ENCODE data around the gene HSP90AA1.
"Not testable (repeated sequence)": the region's sequence is repeated elsewhere in the genome, so short reads cannot be mapped to it uniquely, and the experiment has no call there.

Gene HSP90AA1

DNA sequence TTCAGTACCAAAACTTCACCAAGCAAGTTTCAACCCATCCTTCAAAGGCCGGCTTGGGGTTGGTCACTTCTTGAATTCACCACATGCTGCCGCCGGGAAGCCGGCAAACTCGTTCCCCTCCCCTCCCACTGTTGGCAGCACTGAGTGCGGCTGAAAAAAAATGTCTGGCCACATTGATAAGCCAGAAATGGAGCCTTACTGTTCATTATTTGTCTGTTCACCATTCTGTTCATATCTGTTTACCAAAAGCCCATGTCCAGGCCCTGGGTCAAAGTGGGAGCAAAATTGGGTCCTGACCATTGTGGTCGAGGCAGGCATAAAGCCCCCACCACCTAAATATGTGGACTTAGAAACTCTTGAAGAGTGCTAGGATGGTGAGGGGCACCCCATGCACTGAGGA is 7.3 kb upstream of the HSP90AA1 start:
- DNase-seq (ENCODE audit: low spot score): no peak

- no peak for DNase-seq (ENCODE audit: low spot score)
Observed at GRCh38 chr14:102092806-102093205, 6.0 kb upstream of the HSP90AA1 start.

DNA sequence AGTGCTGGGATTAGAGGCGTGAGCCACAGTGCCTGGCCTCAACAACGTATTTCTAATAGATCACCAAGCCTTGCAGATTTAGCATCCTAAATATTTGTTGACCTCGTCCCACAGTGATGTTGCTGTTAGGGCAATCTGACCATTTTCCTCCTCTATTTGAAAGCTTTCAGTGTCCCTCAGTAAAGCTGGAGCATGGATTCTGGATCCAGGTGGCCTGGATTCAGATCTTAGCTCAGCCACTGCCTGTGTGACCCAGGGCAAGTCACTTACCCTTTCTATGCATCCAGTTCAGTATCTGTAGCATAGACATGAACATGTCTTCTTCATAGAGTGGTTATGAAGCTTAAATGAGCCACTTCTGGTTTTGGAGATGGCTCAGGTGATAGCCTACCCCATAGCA is 3.9 kb upstream of the HSP90AA1 start:
- no peak for DNase-seq (ENCODE audit: low spot score)

GRCh38 chr14:102089621-102090343 is 2.9 kb upstream of the HSP90AA1 start:
- DNase-seq (ENCODE audit: low spot score): no peak

DNA sequence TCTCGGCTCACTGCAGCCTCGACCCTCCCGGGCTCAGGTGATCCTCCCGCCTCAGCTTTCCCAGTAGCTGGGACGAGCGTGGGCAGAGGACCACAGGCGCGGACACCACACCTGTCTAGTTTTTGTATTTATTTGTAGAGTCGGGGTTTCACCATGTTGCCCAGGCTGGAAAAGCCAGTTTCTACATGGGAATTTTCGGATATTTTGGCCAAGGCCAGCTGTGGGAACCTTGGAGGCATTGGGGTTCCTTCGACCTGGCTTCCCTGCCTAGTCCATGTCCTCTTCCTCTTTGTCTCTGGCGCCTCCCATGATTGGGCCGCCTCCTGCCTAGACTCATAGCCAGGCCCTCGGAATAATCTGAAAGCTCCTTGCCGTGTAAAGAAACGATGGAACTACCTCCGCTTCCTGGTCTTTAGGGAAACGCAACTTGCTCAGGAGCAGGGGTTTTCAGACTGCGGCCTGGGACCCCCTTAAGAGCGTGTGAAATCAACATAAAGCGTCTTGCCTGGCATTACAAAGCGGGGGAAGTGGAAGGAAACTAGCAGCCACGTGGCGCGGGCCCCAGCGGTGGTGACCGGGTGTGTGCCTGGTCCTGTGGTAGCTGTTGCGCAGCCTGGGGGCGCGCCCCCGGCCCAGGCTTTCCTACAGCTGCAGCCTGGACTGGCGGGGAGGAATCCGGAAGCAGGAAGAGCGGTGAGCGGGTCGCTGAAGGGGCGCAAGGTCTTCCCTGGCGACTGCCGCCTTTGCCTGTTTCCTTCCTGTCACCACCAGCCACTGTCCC is 1.4 kb upstream of the HSP90AA1 start:
- DNase-seq (ENCODE audit: low spot score): no peak

DNA sequence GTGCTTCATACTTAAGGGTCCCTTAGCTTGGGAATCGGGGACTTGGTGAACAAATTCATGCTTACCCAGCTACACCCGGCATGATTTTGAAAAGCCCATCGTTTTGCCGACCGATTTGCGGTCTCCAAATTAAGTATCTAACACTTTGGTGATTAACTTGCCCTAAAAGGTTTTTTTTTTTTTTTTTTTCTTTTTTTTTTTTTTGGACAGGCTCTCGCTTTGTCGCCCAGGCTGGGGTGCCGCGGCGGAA is 843 bp upstream of the HSP90AA1 start:
- no peak for DNase-seq (ENCODE audit: low spot score)

DNA sequence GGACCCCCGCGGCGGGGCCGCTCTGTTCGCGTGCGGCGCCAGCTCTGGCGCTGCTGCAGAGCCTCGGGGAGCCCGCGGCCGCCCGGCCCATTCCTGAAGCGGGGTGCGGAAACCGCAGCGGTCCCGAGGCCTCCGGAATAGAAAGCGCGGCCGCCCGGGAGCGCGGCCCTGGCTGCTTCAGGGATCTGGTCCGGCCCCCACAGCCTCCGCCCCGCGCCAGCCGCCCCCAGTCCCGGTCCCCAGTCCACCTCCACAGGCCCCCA is 204 bp downstream of the HSP90AA1 start:
- DNase-seq (ENCODE audit: low spot score): no peak

DNA sequence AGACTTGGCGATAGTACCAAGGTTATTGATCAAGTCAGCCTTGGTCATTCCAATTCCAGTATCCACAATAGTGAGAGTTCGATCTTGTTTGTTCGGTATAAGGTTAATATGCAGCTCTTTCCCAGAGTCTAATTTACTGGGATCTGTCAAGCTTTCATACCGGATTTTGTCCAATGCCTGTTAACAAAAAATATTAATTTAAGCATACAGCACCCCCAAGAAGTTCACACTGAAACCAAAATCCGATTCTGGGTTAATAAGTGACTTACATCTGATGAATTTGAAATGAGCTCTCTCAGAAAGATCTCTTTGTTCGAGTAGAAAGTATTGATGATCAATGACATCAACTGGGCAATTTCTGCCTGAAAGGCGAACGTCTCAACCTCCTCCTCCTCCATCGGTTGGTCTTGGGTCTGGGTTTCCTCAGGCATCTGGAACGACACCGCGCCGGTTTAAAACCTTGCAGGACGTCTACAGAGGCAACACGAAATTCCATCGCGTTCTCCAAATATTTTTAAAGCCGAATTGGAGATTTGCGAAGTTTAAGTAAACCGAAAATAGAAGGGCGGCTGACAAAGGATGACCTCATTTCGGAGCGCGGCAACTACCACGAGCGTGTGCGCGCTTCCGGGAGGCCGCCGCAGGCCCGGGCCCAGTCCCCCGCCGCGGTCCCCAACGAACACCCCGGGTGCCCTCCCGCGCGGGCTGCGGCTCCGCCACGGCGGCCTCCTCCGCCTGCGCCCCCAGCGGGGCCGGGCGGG is 716 bp downstream of the HSP90AA1 start:
- no peak for DNase-seq (ENCODE audit: low spot score)

- DNase-seq (ENCODE audit: low spot score): no peak
Observed at GRCh38 chr14:102085488-102085887, 1.4 kb downstream of the HSP90AA1 start.

GRCh38 chr14:102084931-102085330 is 1.9 kb downstream of the HSP90AA1 start:
- DNase-seq (ENCODE audit: low spot score): no peak

DNA sequence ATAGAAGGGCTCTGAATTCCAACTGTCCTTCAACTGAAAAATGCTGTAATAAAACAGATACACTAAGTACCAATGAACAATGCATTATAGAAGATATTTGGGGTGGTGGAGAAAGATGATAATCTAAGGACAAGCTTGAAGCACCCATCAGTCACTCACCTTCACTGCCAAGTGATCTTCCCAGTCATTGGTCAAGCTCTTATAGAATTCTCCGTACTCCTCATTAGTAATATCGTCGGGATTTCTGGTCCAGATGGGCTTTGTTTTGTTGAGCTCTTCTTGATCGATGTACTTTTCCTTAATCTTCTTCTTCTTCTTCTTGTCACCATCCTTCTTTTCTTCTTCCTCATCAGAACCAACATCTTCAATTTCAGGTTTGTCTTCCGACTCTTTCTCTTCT is 2.3 kb downstream of the HSP90AA1 start:
- DNase-seq (ENCODE audit: low spot score): not testable (repeated sequence)

DNA sequence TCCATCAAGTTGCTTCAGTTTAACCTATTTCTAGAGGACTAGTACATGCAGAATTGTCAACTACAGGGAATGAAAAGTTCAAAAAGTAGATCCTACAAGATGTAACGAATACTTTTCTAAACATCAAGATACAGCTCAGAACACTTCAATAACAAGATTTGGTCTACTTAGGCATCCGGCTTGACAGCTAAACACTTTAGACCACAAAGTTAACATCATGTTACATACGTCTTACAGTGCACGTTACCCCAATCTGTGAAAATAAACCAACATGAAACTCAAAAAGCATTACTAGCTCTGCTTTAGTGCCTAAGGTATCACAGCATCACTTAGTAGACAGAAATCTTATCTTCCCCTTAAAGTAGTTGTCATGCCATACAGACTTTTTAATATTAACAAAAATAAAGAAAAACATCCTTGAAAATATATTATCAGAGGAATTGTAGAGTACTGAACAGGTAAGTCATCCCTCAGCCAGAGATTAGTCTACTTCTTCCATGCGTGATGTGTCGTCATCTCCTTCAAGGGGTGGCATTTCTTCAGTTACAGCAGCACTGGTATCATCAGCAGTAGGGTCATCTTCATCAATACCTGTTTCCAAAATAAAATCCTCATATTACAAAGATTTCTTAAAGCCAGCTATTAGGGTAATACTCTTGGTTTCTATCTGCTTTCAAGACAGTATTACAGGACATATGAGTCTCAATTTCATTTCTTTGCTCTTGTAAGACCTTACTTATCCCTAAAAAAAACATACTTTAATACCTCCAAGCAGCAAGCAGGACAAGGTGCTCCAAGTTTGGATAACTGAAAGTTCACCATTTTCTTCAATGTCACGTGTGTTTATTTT is 5.4 kb downstream of the HSP90AA1 start:
- no peak for DNase-seq (ENCODE audit: low spot score)

GRCh38 chr14:102080183-102081080 is 6.4 kb downstream of the HSP90AA1 start:
- no peak for DNase-seq (ENCODE audit: low spot score)

DNA sequence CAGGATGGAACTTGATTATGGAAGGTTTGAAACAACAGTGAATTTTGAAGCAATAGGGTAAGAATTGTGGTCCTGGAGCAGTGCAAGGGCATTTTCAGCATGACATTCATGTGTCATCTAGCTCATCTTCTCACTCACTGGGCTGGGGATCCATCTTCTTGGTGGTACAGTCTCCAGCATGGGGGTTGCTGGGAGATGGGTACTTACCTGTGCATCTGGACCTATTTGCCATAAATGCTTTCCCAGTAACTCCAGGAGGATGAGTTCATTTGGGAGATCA is 7.2 kb downstream of the HSP90AA1 start:
- no peak for DNase-seq (ENCODE audit: low spot score)

- DNase-seq (ENCODE audit: low spot score): no peak
Observed at GRCh38 chr14:102078831-102079699, 7.8 kb downstream of the HSP90AA1 start.

DNA sequence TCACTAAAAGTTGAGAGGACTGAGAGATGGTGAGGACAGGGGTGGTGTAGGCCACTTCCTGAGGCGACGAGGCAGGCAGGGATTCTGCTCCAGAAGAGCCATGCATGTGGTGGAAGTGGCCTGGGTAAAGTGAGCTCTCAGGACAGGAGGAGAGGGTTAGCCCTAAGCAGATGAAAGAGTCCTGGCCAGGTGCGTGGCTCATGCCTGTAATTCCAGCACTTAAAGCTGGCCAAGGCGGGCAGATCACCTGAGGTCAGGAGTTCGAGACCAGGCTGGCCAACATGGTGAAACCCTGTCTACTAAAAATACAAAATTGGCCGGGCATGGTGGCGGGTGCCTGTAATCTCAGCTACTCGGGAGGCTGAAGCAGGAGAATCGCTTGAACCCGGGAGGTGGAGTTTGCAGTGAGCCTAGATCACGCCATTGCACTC is 8.5 kb downstream of the HSP90AA1 start:
- DNase-seq (ENCODE audit: low spot score): not testable (repeated sequence)

DNA sequence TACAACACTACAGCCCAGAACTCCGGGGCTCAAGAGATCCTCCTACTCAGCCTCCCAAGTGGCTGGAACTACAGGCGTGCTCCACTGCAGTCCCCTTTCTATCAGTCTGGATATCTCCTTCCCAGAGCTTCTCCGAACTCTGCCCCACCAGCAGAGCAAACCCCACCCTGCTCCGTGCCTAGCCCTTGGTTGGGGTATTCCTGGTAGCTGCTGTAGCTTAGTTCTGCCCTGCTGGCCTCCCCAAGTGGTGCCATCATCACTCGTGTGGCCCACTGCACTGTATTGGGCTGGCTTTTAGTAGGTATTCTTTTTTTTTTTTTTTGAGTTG is 9.5 kb downstream of the HSP90AA1 start:
- DNase-seq (ENCODE audit: low spot score): no peak

DNA sequence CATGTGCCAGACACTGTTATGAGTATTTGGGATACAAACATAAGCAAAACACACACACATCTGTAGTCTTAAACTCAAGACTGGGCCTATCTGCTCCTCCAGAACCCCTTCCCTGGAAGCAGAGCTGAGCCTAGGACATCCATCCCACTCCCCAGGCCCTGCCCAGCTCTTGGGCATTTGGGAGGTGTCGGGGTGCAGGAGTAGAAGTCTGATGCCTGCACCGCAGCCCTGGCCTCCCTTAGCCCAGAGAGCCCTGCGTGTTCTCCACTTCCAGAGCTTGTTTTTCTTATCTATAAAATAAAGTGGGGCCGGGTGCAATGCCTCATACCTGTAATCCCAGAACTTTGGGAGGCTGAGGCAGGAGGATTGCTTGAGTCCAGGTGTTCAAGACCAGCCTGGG is 11.7 kb downstream of the HSP90AA1 start:
- DNase-seq (ENCODE audit: low spot score): no peak

GRCh38 chr14:102074415-102074964 is 12.4 kb downstream of the HSP90AA1 start:
- DNase-seq (ENCODE audit: low spot score): no peak

DNA sequence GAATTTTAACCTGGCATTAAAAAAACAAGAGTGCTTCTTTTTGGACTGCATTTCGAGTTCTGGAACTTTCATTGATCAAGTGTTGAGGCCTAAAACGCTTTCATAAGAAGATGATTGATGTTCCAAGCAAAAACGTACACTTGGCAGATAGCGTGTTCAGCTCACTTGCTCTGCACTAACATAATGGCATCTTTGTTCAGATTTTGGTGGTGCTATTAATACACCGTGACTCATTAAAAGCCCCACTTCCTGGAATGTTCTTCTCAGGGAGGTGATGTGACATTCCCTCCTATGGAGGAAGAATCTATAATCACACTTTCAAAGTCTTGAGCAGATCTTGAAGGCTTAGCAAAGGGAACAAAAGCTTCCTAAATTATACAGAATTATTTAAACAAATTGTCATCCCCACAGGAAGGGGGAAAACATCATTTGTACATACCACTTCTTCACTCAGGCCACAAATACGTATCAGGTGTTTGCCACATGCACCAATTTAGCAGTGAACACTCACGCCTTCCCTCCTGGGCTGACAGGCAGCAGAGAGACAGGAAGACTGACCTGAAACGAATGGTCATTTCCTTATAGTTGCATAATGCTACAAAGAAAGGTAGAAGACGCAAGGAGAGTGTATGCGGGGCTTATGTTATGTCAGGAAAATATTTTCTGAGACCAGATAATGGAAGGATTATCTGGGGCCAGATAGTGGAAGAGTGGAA is 15.4 kb downstream of the HSP90AA1 start:
- no peak for DNase-seq (ENCODE audit: low spot score)
